Activated CD4-positive, alpha-beta T cell treated with anti-CD3 and anti-CD28 coated beads, Interleukin-2, amount 10 ng/mL, durations not matched to agents 24 days and 14 days (primary cell): ENCODE measurements around the gene PKP4. TPM values are rescaled to one million over a fixed set of nuclear protein-coding genes. Genes with fewer than 3 reads are reported as not detected.
"Not testable (repeated sequence)": the region's sequence is repeated elsewhere in the genome, so short reads cannot be mapped to it uniquely, and the experiment has no call there.

Source experiments
- DNase-seq: peaks from one replicate; pipeline ENCODE4 v3.0.0; 2022
- H3K27ac Mint-ChIP-seq: one replicate; pipeline ENCODE4 v1.8.0; 2022; ENCODE audit warnings: mild to moderate bottlenecking, mixed read lengths
- H3K27me3 Mint-ChIP-seq: one replicate; pipeline ENCODE4 v1.8.0; 2022; ENCODE audit warnings: mixed read lengths
- H3K36me3 Mint-ChIP-seq: one replicate; pipeline ENCODE4 v1.8.0; 2022; ENCODE audit warnings: low read depth, mild to moderate bottlenecking, mixed read lengths
- H3K4me1 Mint-ChIP-seq: one replicate; pipeline ENCODE4 v1.8.0; 2021; ENCODE audit warnings: mixed read lengths
- H3K4me3 Mint-ChIP-seq: one replicate; pipeline ENCODE4 v1.8.0; 2022; ENCODE audit warnings: mild to moderate bottlenecking, moderate library complexity, mixed read lengths
- H3K9me3 Mint-ChIP-seq: one replicate; pipeline ENCODE4 v1.8.0; 2021; ENCODE audit warnings: mixed read lengths
- intact Hi-C: fragments of 100-400 bp; cut with micrococcal nuclease; formaldehyde crosslinking; loops from one replicate; pipeline ENCODE4 v1.15.1; 2023
- total RNA-seq: library from RNA; stranded (reverse); gene quantifications from 2 replicates; pipeline ENCODE4 v1.2.3, GENCODE V29; 2022

PKP4 gene, protein sequence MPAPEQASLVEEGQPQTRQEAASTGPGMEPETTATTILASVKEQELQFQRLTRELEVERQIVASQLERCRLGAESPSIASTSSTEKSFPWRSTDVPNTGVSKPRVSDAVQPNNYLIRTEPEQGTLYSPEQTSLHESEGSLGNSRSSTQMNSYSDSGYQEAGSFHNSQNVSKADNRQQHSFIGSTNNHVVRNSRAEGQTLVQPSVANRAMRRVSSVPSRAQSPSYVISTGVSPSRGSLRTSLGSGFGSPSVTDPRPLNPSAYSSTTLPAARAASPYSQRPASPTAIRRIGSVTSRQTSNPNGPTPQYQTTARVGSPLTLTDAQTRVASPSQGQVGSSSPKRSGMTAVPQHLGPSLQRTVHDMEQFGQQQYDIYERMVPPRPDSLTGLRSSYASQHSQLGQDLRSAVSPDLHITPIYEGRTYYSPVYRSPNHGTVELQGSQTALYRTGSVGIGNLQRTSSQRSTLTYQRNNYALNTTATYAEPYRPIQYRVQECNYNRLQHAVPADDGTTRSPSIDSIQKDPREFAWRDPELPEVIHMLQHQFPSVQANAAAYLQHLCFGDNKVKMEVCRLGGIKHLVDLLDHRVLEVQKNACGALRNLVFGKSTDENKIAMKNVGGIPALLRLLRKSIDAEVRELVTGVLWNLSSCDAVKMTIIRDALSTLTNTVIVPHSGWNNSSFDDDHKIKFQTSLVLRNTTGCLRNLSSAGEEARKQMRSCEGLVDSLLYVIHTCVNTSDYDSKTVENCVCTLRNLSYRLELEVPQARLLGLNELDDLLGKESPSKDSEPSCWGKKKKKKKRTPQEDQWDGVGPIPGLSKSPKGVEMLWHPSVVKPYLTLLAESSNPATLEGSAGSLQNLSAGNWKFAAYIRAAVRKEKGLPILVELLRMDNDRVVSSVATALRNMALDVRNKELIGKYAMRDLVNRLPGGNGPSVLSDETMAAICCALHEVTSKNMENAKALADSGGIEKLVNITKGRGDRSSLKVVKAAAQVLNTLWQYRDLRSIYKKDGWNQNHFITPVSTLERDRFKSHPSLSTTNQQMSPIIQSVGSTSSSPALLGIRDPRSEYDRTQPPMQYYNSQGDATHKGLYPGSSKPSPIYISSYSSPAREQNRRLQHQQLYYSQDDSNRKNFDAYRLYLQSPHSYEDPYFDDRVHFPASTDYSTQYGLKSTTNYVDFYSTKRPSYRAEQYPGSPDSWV
- total RNA-seq: 31.5 and 32.6 TPM in 2 replicates

DNA sequence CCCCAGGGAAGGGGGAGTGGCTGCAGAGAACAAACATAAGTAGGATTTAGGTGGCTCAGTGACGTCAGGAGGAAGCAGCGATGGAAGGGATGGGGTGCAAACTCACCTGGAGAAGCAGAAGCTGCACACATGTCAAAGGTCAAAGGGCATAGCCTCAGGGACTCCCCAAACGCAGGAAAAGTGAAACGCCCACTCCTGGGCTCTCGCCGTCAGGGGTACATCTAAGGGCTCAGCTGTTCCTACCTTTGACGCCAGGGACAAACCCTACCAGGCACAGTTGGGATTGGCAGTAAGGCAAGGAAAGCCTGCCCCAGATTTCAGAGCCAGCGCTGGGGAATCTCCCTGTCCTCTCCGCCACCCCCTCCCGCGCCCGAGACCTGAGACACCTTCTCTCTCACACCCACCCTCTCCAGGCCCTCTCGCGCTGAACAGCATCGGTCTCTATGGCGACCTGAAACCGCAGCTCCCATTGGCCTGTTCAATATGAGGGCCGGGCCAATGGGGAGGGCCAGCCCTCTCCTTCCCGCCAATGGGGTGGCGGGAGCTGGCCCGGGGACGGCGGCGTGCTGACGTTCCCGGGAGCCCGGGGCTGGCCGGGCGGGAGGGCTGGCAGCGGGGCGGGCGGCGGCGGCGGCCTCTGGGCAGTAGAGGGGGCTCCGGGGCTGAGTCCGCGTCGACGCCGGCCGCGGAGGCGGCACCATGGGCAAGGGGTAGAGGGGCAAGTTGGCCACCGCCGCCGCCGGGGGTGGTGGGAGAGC, at the start of gene PKP4, which contains the start of gene CCDC148:
Gene PKP4 (plus strand): TSS at position 644 of the 758 bp plus-strand sequence. CDS start 76,233 bp downstream, outside the sequence.
Gene CCDC148 (minus strand): TSS at position 445 of the 758 bp plus-strand sequence. CDS start 314 bp downstream, at position 131.
- intact Hi-C loops: loop anchor here (1.0 to 10.0 kb wide), 7 partner anchors 64 to 1256 kb away; partner anchors contain the start of genes ACVR1 and MARCHF7
- Mint-ChIP-seq H3K4me1 (peaks cover 19% of the 10 kb centered on the region), H3K9me3 (no peaks in the 10 kb centered on the region), H3K27ac (peak within 1 kb of the TSS; percentile 94), H3K4me3 (peak within 1 kb of the TSS; percentile 91), H3K36me3 (peaks cover 3% of the 10 kb centered on the region), H3K27me3 (peaks cover 42% of the 10 kb centered on the region)
- peak; percentile 97 for DNase-seq

DNA sequence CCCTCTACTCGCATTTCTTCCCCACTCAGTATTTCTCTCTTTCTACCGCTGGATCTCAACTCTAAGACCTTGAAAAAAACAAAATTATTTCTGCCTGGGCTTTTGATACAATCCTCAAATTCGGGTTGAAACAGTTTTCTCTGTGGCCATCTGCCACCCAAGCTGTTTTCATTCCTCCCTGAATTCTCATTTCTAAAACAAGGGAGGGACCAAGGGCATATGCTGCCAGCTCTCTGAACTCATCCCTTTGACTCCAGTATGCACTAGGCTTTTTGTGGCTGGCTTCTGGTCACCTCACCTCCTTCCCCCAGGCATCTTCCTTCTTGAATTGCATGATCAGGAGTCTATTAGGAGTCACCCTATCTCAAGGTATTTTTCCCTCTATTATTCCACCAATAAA, 49.7 kb upstream of the PKP4 start:
- no peaks in the 10 kb centered on the region for H3K4me1 Mint-ChIP-seq
- intact Hi-C loops: no loop called here
- H3K9me3 Mint-ChIP-seq: peaks cover 9% of the 10 kb centered on the region
- peaks cover 4% of the 10 kb centered on the region for H3K27me3 Mint-ChIP-seq
- no peaks in the 10 kb centered on the region for H3K36me3 Mint-ChIP-seq
- no peak overlapping the region for H3K27ac Mint-ChIP-seq
- DNase-seq: no peak
- H3K4me3 Mint-ChIP-seq: no peak overlapping the region

DNA sequence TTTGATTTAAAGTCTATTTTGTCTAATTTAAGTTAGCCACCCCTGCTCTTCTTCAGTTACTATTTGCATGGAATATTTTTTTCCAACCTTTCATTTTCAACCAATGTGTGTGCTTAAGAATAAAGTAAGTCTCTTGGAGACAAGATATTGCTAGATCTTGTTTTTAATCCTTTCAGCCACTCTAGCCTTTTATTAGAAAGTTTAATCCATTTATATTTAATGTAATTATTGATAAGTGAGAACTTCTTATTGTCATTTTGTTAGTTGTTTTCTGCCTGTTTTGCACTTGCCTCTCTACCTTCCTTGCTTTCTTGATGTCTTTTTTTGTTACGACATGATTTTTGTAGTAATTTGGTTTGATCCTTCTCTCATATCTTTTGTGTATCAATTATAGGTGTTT, 46.6 kb upstream of the PKP4 start:
- DNase-seq: no peak
- peaks cover 1% of the 10 kb centered on the region for H3K27me3 Mint-ChIP-seq
- no peaks in the 10 kb centered on the region for H3K4me1 Mint-ChIP-seq
- intact Hi-C loops: no loop called here
- peaks cover 9% of the 10 kb centered on the region for H3K9me3 Mint-ChIP-seq
- no peaks in the 10 kb centered on the region for H3K36me3 Mint-ChIP-seq
- H3K27ac Mint-ChIP-seq: no peak overlapping the region
- H3K4me3 Mint-ChIP-seq: no peak overlapping the region

DNA sequence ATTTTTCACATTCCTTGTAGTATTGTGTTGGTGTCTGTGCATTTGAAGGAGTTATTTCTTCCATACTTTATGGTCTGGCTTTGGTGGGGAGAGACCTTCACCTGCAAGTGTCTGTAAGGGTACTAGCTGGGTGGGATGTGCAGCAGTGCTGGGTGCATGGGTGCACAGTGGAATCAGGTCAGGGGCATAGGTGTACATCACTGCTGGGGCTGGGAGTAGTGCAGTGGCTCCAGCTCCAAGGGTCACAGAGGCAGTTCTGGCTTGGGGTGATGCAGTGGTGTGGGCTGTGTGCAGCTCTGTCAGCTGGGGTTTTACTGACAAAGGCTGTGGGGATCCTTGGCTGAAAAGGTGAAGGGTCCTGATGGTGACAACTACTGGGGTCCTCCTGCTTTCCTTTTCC, 45.0 kb upstream of the PKP4 start:
- Mint-ChIP-seq H3K4me1 (no peaks in the 10 kb centered on the region), H3K9me3 (peaks cover 14% of the 10 kb centered on the region), H3K4me3 (no peak overlapping the region), H3K36me3 (no peaks in the 10 kb centered on the region), H3K27me3 (no peaks in the 10 kb centered on the region), H3K27ac (no peak overlapping the region)
- no peak for DNase-seq
- intact Hi-C loops: no loop called here

DNA sequence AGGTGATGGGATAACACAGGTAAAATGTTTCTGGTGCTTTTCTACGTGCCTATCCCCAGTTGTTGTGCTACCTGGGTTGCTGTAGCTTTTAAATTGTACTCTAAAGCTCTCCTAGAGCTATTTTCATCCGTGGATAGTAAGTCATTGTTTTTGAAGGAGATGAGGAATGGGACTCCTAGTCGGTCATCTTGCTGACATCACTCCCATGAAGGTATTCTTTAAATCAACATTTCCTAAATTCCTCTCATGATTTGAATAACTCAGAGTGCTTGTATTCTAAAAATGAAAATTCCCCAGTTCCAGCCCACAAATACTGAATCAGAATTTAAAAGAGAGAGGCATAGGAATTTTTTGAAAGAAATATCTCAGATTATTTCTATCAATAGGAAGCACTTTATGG, 44.5 kb upstream of the PKP4 start:
- H3K4me1 Mint-ChIP-seq: no peaks in the 10 kb centered on the region
- no peaks in the 10 kb centered on the region for H3K36me3 Mint-ChIP-seq
- DNase-seq: no peak
- H3K9me3 Mint-ChIP-seq: peaks cover 14% of the 10 kb centered on the region
- H3K27ac Mint-ChIP-seq: no peak overlapping the region
- H3K27me3 Mint-ChIP-seq: no peaks in the 10 kb centered on the region
- H3K4me3 Mint-ChIP-seq: no peak overlapping the region
- intact Hi-C loops: no loop called here

DNA sequence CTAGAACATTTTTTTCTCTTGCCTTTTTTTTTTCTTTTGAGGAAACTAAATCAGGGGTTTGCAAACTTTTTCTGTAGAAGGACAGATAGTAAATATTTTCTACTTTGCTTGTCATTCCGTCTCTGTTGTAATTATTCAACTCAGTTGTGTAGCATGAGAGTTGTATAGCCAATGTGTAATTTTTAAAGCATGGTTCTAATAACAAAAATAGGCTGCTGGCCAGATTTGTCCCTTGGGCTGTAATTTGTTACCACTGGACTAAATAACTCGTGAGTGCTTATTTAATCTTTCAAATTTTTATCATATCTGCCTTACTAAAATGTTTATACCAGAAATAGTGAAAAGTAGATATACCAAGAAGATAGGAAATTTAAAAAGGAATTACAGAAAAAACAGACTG, 43.2 kb upstream of the PKP4 start:
- Mint-ChIP-seq H3K27ac (no peak overlapping the region), H3K36me3 (no peaks in the 10 kb centered on the region), H3K9me3 (peaks cover 14% of the 10 kb centered on the region), H3K4me1 (no peaks in the 10 kb centered on the region), H3K4me3 (no peak overlapping the region), H3K27me3 (peaks cover 5% of the 10 kb centered on the region)
- intact Hi-C loops: no loop called here
- DNase-seq: no peak

DNA sequence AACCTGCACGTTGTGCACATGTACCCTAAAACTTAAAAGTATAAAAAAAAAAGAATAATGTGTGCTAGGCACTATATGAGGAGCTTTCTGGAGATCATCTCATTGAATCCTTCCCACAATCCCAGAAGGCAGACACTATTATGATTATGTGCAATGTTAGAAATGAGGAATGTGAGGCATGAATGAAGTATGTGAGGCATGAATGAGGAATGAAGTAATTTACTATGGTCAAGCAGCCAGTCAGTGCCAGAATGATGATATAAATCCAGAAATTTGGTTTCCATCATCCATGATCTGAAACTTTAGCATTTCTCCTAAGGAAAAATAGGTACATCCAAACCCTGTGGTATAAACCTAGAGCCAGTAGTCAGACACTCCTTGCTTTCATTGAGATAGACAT, 42.2 kb upstream of the PKP4 start:
- no peaks in the 10 kb centered on the region for H3K36me3 Mint-ChIP-seq
- no peaks in the 10 kb centered on the region for H3K4me1 Mint-ChIP-seq
- H3K9me3 Mint-ChIP-seq: peaks cover 14% of the 10 kb centered on the region
- H3K27me3 Mint-ChIP-seq: peaks cover 5% of the 10 kb centered on the region
- H3K4me3 Mint-ChIP-seq: no peak overlapping the region
- intact Hi-C loops: no loop called here
- no peak overlapping the region for H3K27ac Mint-ChIP-seq
- DNase-seq: no peak

DNA sequence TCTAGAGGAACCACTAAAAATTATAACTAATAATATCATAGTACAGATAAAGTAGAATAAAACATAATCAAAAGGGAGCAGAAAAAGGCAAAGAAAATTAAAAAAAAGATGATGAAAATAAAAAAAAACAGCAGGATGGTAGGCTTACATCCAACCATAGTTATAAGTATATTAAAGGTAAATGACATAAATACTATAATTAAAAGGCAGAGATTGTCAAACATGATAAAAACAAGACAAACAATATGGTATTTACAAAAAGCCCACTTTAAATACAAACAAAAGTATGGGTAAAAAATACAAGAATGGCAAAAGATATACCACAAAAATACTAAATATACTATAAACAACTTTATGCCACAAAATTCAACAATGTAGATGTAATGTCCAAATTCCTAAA, 24.6 kb upstream of the PKP4 start:
- no peaks in the 10 kb centered on the region for H3K36me3 Mint-ChIP-seq
- no peaks in the 10 kb centered on the region for H3K27me3 Mint-ChIP-seq
- no peaks in the 10 kb centered on the region for H3K4me1 Mint-ChIP-seq
- DNase-seq: no peak
- H3K27ac Mint-ChIP-seq: no peak overlapping the region
- intact Hi-C loops: no loop called here
- peaks cover 4% of the 10 kb centered on the region for H3K9me3 Mint-ChIP-seq
- no peak overlapping the region for H3K4me3 Mint-ChIP-seq

DNA sequence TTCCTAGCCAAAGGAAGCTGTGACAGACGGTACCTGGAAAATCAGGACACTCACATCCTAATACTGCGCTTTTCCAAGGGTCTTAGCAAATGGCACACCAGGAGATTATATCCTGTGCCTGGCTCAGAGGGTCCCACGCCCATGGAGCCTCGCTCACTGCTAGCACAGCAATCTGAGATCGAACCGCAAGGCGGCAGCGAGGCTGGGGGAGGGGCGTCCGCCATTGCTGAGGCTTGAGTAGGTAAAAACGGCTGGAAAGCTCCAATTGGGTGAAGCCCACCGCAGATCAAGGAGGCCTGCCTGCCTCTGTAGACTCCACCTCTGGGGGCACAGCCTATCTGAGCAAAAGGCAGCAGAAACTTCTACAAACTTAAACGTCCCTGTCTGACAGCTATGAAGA, 23.0 kb upstream of the PKP4 start:
- H3K4me3 Mint-ChIP-seq, H3K4me1 Mint-ChIP-seq, intact Hi-C loops, H3K27ac Mint-ChIP-seq, H3K27me3 Mint-ChIP-seq, DNase-seq, H3K36me3 Mint-ChIP-seq, H3K9me3 Mint-ChIP-seq: not testable (repeated sequence)

DNA sequence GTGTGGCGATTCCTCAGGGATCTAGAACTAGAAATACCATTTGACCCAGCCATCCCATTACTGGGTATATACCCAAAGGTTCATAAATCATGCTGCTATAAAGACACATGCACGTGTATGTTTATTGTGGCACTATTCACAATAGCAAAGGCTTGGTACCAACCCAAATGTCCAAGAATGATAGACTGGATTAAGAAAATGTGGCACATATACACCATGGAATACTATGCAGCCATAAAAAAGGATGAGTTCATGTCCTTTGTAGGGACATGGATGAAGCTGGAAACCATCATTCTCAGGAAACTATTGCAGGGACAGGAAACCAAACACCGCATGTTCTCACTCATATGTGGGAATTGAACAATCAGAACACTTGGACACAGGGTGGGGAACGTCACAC, 17.7 kb upstream of the PKP4 start:
- H3K27ac Mint-ChIP-seq, DNase-seq, H3K9me3 Mint-ChIP-seq, H3K36me3 Mint-ChIP-seq, H3K27me3 Mint-ChIP-seq, intact Hi-C loops, H3K4me1 Mint-ChIP-seq, H3K4me3 Mint-ChIP-seq: not testable (repeated sequence)

DNA sequence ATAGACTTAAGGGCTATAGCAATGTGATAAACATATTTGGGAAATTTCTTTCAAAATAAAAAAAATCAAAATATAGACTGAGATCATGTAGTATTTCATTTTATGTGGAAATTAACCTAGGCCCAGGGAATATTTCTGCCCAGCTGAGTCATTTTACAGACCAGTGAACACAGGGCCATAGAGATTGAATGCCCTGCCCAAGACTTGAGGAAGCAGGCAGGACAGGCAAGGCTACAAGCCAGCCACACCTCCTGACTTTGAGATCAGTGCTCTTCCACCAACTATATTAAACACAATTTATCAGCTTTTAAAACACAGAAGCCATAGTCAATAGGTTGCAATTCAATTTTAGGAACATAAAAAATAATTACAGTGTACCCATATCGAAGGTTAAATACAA, 13.1 kb upstream of the PKP4 start:
- Mint-ChIP-seq H3K4me1 (no peaks in the 10 kb centered on the region), H3K4me3 (no peak overlapping the region), H3K9me3 (no peaks in the 10 kb centered on the region), H3K36me3 (no peaks in the 10 kb centered on the region), H3K27me3 (peaks cover 10% of the 10 kb centered on the region), H3K27ac (no peak overlapping the region)
- intact Hi-C loops: no loop called here
- no peak for DNase-seq

DNA sequence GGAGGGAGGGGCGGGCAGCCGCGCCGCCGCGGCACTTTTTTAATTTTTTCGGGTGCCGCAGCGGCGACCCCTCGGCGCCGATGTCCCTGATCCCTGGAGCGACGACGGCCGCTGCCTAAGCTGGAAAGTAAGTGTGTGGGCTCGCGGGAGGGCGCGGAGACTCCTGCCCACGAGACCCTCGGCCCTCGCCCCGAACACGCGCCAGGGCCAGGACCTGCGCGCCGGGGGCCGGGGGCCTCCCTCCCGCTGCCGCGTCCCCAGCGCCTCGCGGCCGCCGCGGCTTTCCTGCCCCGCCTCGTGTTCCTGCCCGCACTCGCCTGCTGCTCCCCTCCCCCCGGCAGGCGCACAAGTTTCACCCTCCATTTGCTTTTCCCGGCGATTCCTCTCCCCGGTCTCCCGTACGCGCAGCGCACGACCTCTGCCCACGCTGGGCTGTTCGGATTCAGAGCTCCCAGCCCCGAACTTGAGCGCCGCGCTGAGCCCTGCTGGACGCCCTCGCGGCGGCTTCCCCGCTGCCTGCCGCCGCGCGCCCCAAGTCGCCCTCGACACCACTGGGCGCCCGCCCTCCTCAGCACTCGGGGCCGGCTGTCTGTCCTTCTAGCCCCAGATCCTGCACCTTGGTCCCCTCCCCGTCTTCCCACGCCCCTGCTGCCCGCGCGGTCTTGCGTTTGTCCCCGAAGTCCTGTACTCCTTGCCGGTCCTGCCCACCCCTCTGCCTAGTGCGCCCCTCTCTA, 507 bp downstream of the PKP4 start:
- intact Hi-C loops: loop anchor here (2.0 to 10.0 kb wide), 6 partner anchors 64 to 1255 kb away; partner anchors contain the start of genes ACVR1 and MARCHF7
- H3K4me3 Mint-ChIP-seq: peak overlapping the region; percentile 91

More for the DNA sequence above, 507 bp downstream of the PKP4 start:
- H3K27me3 Mint-ChIP-seq: peaks cover 36% of the 10 kb centered on the region
- peak overlapping the region; percentile 94 for H3K27ac Mint-ChIP-seq
- DNase-seq: peak; percentile 89
- peaks cover 21% of the 10 kb centered on the region for H3K4me1 Mint-ChIP-seq
- no peaks in the 10 kb centered on the region for H3K9me3 Mint-ChIP-seq
- peaks cover 3% of the 10 kb centered on the region for H3K36me3 Mint-ChIP-seq
